HL-60 (cell line): ENCODE results near the gene ADSS1.

Experiments used
- GABPA ChIP-seq: IDR thresholded peaks from 2 replicates; pipeline ENCODE4 v1.6.1; 2012; ENCODE audit warnings: low read depth
- POLR2AphosphoS5 ChIP-seq: IDR thresholded peaks from 2 replicates; pipeline ENCODE4 v1.6.1; 2012; ENCODE audit warnings: low read depth
- REST ChIP-seq: IDR thresholded peaks from 2 replicates; pipeline ENCODE4 v1.6.1; 2012; ENCODE audit warnings: low read depth; ENCODE audit not compliant: insufficient replicate concordance
- TF ChIP-seq, protein P1 (sequence below): IDR thresholded peaks from one replicate; pipeline ENCODE4 v1.5.1; 2011; ENCODE audit warnings: low read length, control low read depth, inconsistent platforms; ENCODE audit not compliant: insufficient read depth

- TF ChIP-seq, protein P1, sequence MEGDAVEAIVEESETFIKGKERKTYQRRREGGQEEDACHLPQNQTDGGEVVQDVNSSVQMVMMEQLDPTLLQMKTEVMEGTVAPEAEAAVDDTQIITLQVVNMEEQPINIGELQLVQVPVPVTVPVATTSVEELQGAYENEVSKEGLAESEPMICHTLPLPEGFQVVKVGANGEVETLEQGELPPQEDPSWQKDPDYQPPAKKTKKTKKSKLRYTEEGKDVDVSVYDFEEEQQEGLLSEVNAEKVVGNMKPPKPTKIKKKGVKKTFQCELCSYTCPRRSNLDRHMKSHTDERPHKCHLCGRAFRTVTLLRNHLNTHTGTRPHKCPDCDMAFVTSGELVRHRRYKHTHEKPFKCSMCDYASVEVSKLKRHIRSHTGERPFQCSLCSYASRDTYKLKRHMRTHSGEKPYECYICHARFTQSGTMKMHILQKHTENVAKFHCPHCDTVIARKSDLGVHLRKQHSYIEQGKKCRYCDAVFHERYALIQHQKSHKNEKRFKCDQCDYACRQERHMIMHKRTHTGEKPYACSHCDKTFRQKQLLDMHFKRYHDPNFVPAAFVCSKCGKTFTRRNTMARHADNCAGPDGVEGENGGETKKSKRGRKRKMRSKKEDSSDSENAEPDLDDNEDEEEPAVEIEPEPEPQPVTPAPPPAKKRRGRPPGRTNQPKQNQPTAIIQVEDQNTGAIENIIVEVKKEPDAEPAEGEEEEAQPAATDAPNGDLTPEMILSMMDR, result no peak
- TF ChIP-seq REST (no peak), POLR2AphosphoS5 (no peak), GABPA (no peak)
Observed at GRCh38 chr14:104757238-104757585, 33.2 kb downstream of the ADSS1 start.
